Ovary (tissue), 9 donors: ENCODE data around the gene TNFRSF13B. TPM values are rescaled to one million over a fixed set of nuclear protein-coding genes. Genes with fewer than 3 reads are reported as not detected.
"Not testable (repeated sequence)": the region's sequence is repeated elsewhere in the genome, so short reads cannot be mapped to it uniquely, and the experiment has no call there.

Source experiments
- DNase-seq, 5 donors: peaks; one replicate each; pipeline ENCODE4 v3.0.0-alpha.2; 2019 to 2020
- H3K27ac ChIP-seq, 2 donors: fragments of 200-600 bp; one replicate each; pipeline versions ENCODE4 v1.5.1 to v1.8.0; 2019 to 2022
- H3K27me3 ChIP-seq: fragments of 200-600 bp; one replicate; pipeline ENCODE4 v1.8.0; 2022
- H3K36me3 ChIP-seq: fragments of 200-600 bp; sonication (generic); one replicate; pipeline ENCODE4 v1.5.1; 2019
- H3K4me1 ChIP-seq: one replicate; pipeline ENCODE4 v1.8.1; 2013; ENCODE audit warnings: mild to moderate bottlenecking, moderate library complexity; ENCODE audit not compliant: insufficient read depth
- H3K4me3 ChIP-seq: fragments of 200-600 bp; sonication (generic); one replicate; pipeline ENCODE4 v1.5.1; 2017
- H3K9me3 ChIP-seq, 2 donors: fragments of 200-600 bp in 1 of 2; sonication (generic) in 1 of 2; one replicate each; pipeline versions ENCODE4 v1.5.1 to v1.8.1; 2013 to 2019; ENCODE audit warnings: mild to moderate bottlenecking in 1 of 2, moderate library complexity in 1 of 2
- CTCF ChIP-seq, 3 donors: fragments of 450-650 bp in 2 of 3; fragments of 200-600 bp in 1 of 3; IDR thresholded peaks; one replicate each; pipeline versions ENCODE4 v1.5.1 to v1.8.0; 2016 to 2022; ENCODE audit warnings: antibody characterized with exemption in 3 of 3, mild to moderate bottlenecking in 1 of 3
- EP300 ChIP-seq: sonication (generic); formaldehyde crosslinking; IDR thresholded peaks from one replicate; pipeline ENCODE4 v1.6.1; 2017; ENCODE audit warnings: antibody characterized with exemption
- POLR2A ChIP-seq: fragments of 450-650 bp; IDR thresholded peaks from one replicate; pipeline ENCODE4 v1.6.1; 2017; ENCODE audit warnings: antibody characterized with exemption, mild to moderate bottlenecking, moderate library complexity
- WGBS, 3 donors: extraction: QIAGEN DNeasy Blood & Tissue Kit in 1 of 3; methylation state at CpG; one replicate each; pipeline versions ENCODE4 v1.1.5 to v1.1.7; 2013 to 2017; 5-methylcytosine and 5-hydroxymethylcytosine counted together
- intact Hi-C, 4 donors: fragments of 100-400 bp; cut with DNase I; formaldehyde crosslinking; loops; one replicate each; pipeline versions ENCODE4 v1.11.0 to v1.15.1; 2022 to 2023
- polyA plus RNA-seq, 2 donors: library from polyadenylated mRNA; stranded (reverse); fragments of 200-250 nt in 1 of 2; fragments of 350-450 nt in 1 of 2; fragmentation: Illumina TruSeq in 1 of 2; extraction: RNeasy Lipid Tissue Mini Kit (QIAGEN cat#74804) in 1 of 2; gene quantifications; one replicate each; pipeline ENCODE4 v1.2.3, GENCODE V29; 2013 to 2014
- total RNA-seq, 7 donors: library from RNA; depleted of rRNA in 2 of 7; stranded (reverse); fragments of >200 nt in 2 of 7; fragmentation: NEBNext Ultra II Directional in 3 of 7; extraction: Animal tissue kit (Norgen Biotek cat#: 25700) in 3 of 7; gene quantifications; one replicate each; pipeline versions ENCODE4 v1.1.0 to v1.2.4, GENCODE V29; 2016 to 2023
- donor health status: DM: no; HTN: no; CAD: no; lungs with moderate emphysema.
- donor health status: DM: no; HTN: no; CAD: no.
- donor health status: Bipolar disorder and iron deficiency.
- donor health status: DM: yes; HTN: yes; CAD: no.
- donor health status: DM: no; HTN: no; CAD: no.
- donor health status: DM: yes; HTN: yes; CAD: no.

TNFRSF13B gene
- total and polyA plus RNA-seq, 9 donors, result 0.53 TPM; not detected in 8

- 78 to 83% (median 79%) methylated on average over 26 of the region's 26 CpGs for WGBS, 3 donors
- H3K4me1 ChIP-seq, result no peaks in the 10 kb centered on the region
- intact Hi-C loops, result no loop called here
Observed at GRCh38 chr17:16980813-16981731, 9.2 kb upstream of the TNFRSF13B start.

GRCh38 chr17:16980061-16980460, 8.1 kb upstream of the TNFRSF13B start:
- no peak overlapping the region for H3K27ac ChIP-seq
- intact Hi-C loops, result no loop called here
- WGBS, 3 donors, result 69 to 71% (median 71%) methylated on average over 8 of the region's 8 CpGs

More at GRCh38 chr17:16980813-16981731, 9.2 kb upstream of the TNFRSF13B start:
- no peak for DNase-seq
- Histone ChIP-seq H3K9me3 (no peaks in the 10 kb centered on the region), H3K4me3 (no peak overlapping the region), H3K27me3 (no peaks in the 10 kb centered on the region), H3K36me3 (no peaks in the 10 kb centered on the region), H3K27ac (no peak overlapping the region)
- no peak for TF ChIP-seq EP300
- no peak for TF ChIP-seq POLR2A
- no peak for TF ChIP-seq CTCF (IDR thresholded peaks at IDR 0.05)

GRCh38 chr17:16979237-16979823, 7.4 kb upstream of the TNFRSF13B start:
- H3K9me3 ChIP-seq, H3K4me3 ChIP-seq, DNase-seq, H3K36me3 ChIP-seq, H3K27me3 ChIP-seq, intact Hi-C loops, H3K27ac ChIP-seq, H3K4me1 ChIP-seq: not testable (repeated sequence)
- 80 to 86% (median 81%) methylated on average over 6 of the region's 6 CpGs for WGBS, 3 donors

More at GRCh38 chr17:16980061-16980460, 8.1 kb upstream of the TNFRSF13B start:
- Histone ChIP-seq H3K9me3 (no peaks in the 10 kb centered on the region), H3K4me3 (no peak overlapping the region), H3K36me3 (no peaks in the 10 kb centered on the region), H3K4me1 (no peaks in the 10 kb centered on the region), H3K27me3 (no peaks in the 10 kb centered on the region)
- TF ChIP-seq POLR2A (no peak), EP300 (no peak), CTCF (IDR thresholded peaks at IDR 0.05) (no peak)
- no peak for DNase-seq

- Histone ChIP-seq H3K4me1 (no peaks in the 10 kb centered on the region), H3K27ac (no peak overlapping the region), H3K36me3 (no peaks in the 10 kb centered on the region), H3K4me3 (no peak overlapping the region), H3K27me3 (no peaks in the 10 kb centered on the region), H3K9me3 (no peaks in the 10 kb centered on the region)
- intact Hi-C loops, result no loop called here
- 5 to 14% (median 14%) methylated on average over 6 of the region's 6 CpGs for WGBS, 3 donors
- DNase-seq, result no peak
- TF ChIP-seq EP300, result no peak
- no peak for TF ChIP-seq POLR2A
- TF ChIP-seq CTCF (IDR thresholded peaks at IDR 0.05), result no peak
Observed at GRCh38 chr17:16977932-16978331, 6.0 kb upstream of the TNFRSF13B start.
